ENCODE data around the gene VPS13A.

DNA sequence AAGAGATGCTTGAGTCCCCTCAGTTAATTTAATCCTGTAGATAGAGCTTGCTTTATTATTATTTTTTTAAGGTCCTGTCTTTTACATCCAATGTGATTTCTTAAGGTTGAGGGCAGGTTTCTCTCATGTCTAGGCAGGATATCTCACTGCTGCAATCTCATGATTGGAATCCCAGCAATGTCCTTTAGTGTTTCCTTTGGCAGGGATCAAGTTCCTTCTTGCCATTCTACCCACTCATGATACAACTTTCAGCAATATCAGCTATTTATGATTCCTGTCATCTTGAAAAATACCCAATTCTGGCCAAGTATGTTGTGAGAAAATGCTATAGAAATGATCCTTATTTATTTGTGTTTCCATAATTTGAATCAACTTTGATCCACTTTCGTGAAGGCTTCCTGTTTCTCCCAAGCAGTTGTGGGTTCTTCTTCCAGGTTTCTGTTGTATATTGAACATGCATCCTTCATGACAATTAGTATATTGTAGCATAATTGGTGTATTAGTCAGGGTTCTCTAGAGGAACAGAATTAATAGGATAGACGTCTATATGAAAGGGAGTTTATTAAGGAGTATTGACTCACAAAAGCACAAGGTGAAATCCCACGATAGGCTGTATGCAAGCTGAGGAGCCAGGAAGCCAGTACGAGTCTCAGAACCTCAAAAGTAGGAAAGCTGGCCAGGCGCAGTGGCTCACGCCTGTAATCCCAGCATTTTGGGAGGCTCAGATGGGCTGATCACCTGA, 18.4 kb upstream of the VPS13A start:
- TF ChIP-seq, protein P1, sequence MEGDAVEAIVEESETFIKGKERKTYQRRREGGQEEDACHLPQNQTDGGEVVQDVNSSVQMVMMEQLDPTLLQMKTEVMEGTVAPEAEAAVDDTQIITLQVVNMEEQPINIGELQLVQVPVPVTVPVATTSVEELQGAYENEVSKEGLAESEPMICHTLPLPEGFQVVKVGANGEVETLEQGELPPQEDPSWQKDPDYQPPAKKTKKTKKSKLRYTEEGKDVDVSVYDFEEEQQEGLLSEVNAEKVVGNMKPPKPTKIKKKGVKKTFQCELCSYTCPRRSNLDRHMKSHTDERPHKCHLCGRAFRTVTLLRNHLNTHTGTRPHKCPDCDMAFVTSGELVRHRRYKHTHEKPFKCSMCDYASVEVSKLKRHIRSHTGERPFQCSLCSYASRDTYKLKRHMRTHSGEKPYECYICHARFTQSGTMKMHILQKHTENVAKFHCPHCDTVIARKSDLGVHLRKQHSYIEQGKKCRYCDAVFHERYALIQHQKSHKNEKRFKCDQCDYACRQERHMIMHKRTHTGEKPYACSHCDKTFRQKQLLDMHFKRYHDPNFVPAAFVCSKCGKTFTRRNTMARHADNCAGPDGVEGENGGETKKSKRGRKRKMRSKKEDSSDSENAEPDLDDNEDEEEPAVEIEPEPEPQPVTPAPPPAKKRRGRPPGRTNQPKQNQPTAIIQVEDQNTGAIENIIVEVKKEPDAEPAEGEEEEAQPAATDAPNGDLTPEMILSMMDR (conservative IDR thresholded peaks at IDR 0.05 in 1 of 2, IDR thresholded peaks at IDR 0.05 in 1 of 2; ENCODE audit: low read depth in 1 of 2, low read length in 2 of 2), result no peak
- TF ChIP-seq EZH2 (IDR thresholded peaks at IDR 0.05; ENCODE audit: low read length, missing control alignments), result no peak

All from fibroblast of lung (primary cell).